ENCODE results near the gene UGT1A3.

- TF ChIP-seq CTCF (IDR thresholded peaks at IDR 0.05), result no peak
- no peak for TF ChIP-seq POLR2AphosphoS5 (IDR thresholded peaks at IDR 0.05)
Measured at GRCh38 chr2:233780771-233781170, 51.9 kb downstream of the UGT1A3 start.
